Stimulated activated naive CD4-positive, alpha-beta T cell (primary cell): ENCODE measurements around the gene CROCC2.

ENCODE experiments used
- DNase-seq, 6 experiments: peaks; one replicate each; lab custom pipeline; 2025; lab: John Stamatoyannopoulos, UW

The CROCC2 gene

GRCh38 chr2:241014764-241015163 lies 108.6 kb downstream of the CROCC2 start:
- no peak for DNase-seq

GRCh38 chr2:241015439-241015838 lies 109.3 kb downstream of the CROCC2 start:
- DNase-seq = no peak

- no peak for DNase-seq
These were observed 111.2 kb downstream of the CROCC2 start for GRCh38 chr2:241017228-241017940.

GRCh38 chr2:241018051-241018891 lies 112.1 kb downstream of the CROCC2 start:
- DNase-seq = no peak

GRCh38 chr2:241019441-241020139 lies 113.5 kb downstream of the CROCC2 start:
- no peak for DNase-seq

GRCh38 chr2:241020201-241020600 lies 114.1 kb downstream of the CROCC2 start:
- no peak for DNase-seq

- DNase-seq = no peak
These were observed 114.6 kb downstream of the CROCC2 start for GRCh38 chr2:241020629-241021190.

GRCh38 chr2:241025639-241026038 lies 119.5 kb downstream of the CROCC2 start:
- DNase-seq = no peak

GRCh38 chr2:241029599-241030332 lies 123.6 kb downstream of the CROCC2 start:
- no peak for DNase-seq

GRCh38 chr2:241030333-241030680 lies 124.2 kb downstream of the CROCC2 start:
- no peak for DNase-seq

GRCh38 chr2:241030883-241031282 lies 124.7 kb downstream of the CROCC2 start:
- no peak for DNase-seq

- DNase-seq = no peak
These were observed 125.5 kb downstream of the CROCC2 start for GRCh38 chr2:241031436-241032165.

- DNase-seq = no peak
These were observed 127.3 kb downstream of the CROCC2 start for GRCh38 chr2:241033336-241033987.

- DNase-seq = no peak
These were observed 127.9 kb downstream of the CROCC2 start for GRCh38 chr2:241033994-241034393.

- DNase-seq = no peak
These were observed 128.5 kb downstream of the CROCC2 start for GRCh38 chr2:241034490-241035141.

GRCh38 chr2:241035142-241035817 lies 129.1 kb downstream of the CROCC2 start:
- peak in 3 of 6 experiments; percentile 53 to 70 (median 63) for DNase-seq

GRCh38 chr2:241035818-241036396 lies 129.8 kb downstream of the CROCC2 start:
- peak; percentile 49 to 74 (median 60) for DNase-seq

- DNase-seq = peak in 5 of 6 experiments; percentile 29 to 74 (median 55)
These were observed 130.3 kb downstream of the CROCC2 start for GRCh38 chr2:241036397-241036963.
